ENCODE measurements around the gene MC2R. TPM values are rescaled to one million over a fixed set of nuclear protein-coding genes. Genes with fewer than 3 reads are reported as not detected.

MC2R gene
- total and polyA plus RNA-seq, 2 of the 8 experiments (the other 6 are each of a cell fraction or from before 2014, with no cell fraction given): not detected

DNA sequence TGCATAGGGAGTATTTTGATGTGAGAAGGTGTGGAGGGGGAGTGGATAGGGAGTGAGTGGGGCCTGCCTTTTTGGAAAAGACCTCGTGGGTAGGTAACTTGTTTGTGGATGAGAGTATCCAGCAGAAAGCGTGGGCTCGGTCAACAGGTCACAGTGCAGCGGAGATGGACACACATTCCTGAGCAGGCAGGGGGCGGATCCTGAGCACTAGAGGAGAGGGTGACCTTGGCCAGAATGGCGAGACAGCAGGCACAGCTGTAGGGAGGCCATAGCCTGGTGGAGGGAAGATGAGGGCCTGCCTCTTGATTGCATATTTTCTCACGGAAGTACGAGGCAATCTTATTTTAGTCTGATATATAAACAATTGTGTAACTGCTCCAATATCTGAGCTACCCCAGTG is 3.6 kb upstream of the MC2R start (continued):
- TF ChIP-seq, protein P1, sequence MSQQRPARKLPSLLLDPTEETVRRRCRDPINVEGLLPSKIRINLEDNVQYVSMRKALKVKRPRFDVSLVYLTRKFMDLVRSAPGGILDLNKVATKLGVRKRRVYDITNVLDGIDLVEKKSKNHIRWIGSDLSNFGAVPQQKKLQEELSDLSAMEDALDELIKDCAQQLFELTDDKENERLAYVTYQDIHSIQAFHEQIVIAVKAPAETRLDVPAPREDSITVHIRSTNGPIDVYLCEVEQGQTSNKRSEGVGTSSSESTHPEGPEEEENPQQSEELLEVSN (IDR thresholded peaks at IDR 0.05): no peak
- TF ChIP-seq SRF (IDR thresholded peaks at IDR 0.05; ENCODE audit: low read depth, low read length): no peak
